ENCODE measurements around the gene APCDD1.

GRCh38 chr18:10500038-10500437 lies 45.6 kb downstream of the APCDD1 start:
- TF ChIP-seq, protein P1, sequence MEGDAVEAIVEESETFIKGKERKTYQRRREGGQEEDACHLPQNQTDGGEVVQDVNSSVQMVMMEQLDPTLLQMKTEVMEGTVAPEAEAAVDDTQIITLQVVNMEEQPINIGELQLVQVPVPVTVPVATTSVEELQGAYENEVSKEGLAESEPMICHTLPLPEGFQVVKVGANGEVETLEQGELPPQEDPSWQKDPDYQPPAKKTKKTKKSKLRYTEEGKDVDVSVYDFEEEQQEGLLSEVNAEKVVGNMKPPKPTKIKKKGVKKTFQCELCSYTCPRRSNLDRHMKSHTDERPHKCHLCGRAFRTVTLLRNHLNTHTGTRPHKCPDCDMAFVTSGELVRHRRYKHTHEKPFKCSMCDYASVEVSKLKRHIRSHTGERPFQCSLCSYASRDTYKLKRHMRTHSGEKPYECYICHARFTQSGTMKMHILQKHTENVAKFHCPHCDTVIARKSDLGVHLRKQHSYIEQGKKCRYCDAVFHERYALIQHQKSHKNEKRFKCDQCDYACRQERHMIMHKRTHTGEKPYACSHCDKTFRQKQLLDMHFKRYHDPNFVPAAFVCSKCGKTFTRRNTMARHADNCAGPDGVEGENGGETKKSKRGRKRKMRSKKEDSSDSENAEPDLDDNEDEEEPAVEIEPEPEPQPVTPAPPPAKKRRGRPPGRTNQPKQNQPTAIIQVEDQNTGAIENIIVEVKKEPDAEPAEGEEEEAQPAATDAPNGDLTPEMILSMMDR (IDR thresholded peaks at IDR 0.05 in 8 of 11, conservative IDR thresholded peaks at IDR 0.05 in 3 of 11), result no peak
- TF ChIP-seq POLR2A (IDR thresholded peaks at IDR 0.05), result no peak
- no peak for TF ChIP-seq POLR2AphosphoS5 (IDR thresholded peaks at IDR 0.05)

All from spleen (tissue), 7 donors.